Esophagus squamous epithelium (tissue), 5 donors: ENCODE measurements around the gene NAGS. TPM values are rescaled to one million over a fixed set of nuclear protein-coding genes. Genes with fewer than 3 reads are reported as not detected.

Source experiments
- DNase-seq: peaks from one replicate; lab custom pipeline; 2025; lab: John Stamatoyannopoulos, UW
- H3K27ac ChIP-seq, 4 donors: fragments of 200-600 bp; sonication (generic); one replicate each; pipeline ENCODE4 v1.5.1; 2016 to 2019; ENCODE audit warnings: mild to moderate bottlenecking in 1 of 4
- H3K27me3 ChIP-seq, 4 donors: fragments of 200-600 bp; sonication (generic); 1 replicate in 3 of 4; 2 replicates in 1 of 4; pipeline versions ENCODE4 v1.5.1 to v1.6.0; 2017 to 2021; ENCODE audit warnings: antibody characterized with exemption in 1 of 4
- H3K36me3 ChIP-seq, 3 donors: fragments of 200-600 bp; sonication (generic); one replicate each; pipeline ENCODE4 v1.5.1; 2016 to 2019
- H3K4me1 ChIP-seq, 3 donors: fragments of 200-600 bp; sonication (generic); one replicate each; pipeline ENCODE4 v1.5.1; 2017 to 2019
- H3K4me3 ChIP-seq, 4 donors: fragments of 200-600 bp; sonication (generic); 1 replicate in 3 of 4; 2 replicates in 1 of 4; pipeline ENCODE4 v1.5.1; 2016 to 2019; ENCODE audit warnings: mild to moderate bottlenecking in 2 of 4, moderate library complexity in 1 of 4
- H3K9me3 ChIP-seq, 3 donors: fragments of 200-600 bp; sonication (generic); one replicate each; pipeline ENCODE4 v1.5.1; 2016 to 2019
- POLR2A ChIP-seq, 4 donors: fragments of 450-650 bp; IDR thresholded peaks; one replicate each; pipeline ENCODE4 v1.6.1; 2017; ENCODE audit warnings: antibody characterized with exemption in 4 of 4, mild to moderate bottlenecking in 4 of 4, moderate library complexity in 3 of 4
- WGBS, 2 donors: methylation state at CpG; one replicate each; pipeline ENCODE4 v1.1.5; 2018; 5-methylcytosine and 5-hydroxymethylcytosine counted together
- intact Hi-C: fragments of 100-400 bp; cut with DNase I; formaldehyde crosslinking; loops from one replicate; pipeline ENCODE4 v1.15.0; 2022
- small RNA-seq, 4 donors: library from RNA; depleted of rRNA; stranded (forward); fragments of <200 nt; gene quantifications; one replicate each; pipeline ENCODE3, GENCODE V24; 2016
- total RNA-seq, 4 donors: library from RNA; depleted of rRNA; stranded (reverse); fragments of >200 nt; gene quantifications; one replicate each; pipeline ENCODE4 v1.1.0, GENCODE V29; 2016
- TF ChIP-seq, protein P1 (sequence below), 6 experiments: fragments of 450-650 bp in 4 of 6; fragments of 200-600 bp in 2 of 6; sonication (generic) in 2 of 6; IDR thresholded peaks; one replicate each; pipeline ENCODE4 v1.5.1; 2016 to 2019; ENCODE audit warnings: antibody characterized with exemption in 6 of 6, mild to moderate bottlenecking in 4 of 6, moderate library complexity in 4 of 6
- donor health status: DM: yes; HTN: yes; CAD: no.

NAGS gene
- total RNA-seq, 4 donors from 2014 or later, result 0.64 to 2.7 (median 2.1) TPM

DNA sequence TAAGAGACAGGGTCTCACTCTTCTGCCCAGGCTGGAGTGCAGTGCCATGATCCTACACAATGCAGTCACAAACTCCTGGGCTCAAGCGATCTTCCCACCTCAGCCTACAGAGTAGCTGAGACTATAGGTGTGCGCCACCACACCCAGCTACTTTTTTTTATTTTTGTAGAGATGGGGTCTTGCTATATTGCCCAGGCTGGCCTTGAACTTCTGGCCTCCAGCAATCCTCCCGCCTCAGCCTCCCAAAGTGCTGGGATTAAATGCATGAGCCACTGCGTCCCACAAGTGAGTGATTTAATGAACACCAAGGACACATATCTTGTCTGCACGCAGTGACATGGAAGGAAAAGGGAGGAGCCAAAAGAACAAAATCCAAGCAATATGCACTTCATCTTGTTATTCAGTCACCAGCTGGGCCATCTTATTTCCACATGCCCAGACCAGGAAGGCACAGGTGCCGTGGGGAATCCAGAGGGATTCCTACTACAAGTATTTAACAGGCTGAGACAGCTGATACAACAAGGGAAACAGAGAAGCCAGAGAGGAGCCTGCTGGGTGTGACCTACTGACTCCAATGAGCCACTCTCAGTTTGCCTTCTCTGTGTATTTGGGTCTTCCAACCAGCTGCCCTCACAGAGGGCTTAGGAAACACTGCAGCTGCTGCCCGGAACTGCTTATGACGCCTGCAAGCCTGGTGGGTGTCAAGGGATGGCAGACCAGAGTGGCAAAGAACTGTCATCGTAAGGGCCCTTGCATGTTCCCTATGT lies 45.1 kb downstream of the NAGS start:
- no peak for DNase-seq
- no peak overlapping the region for H3K27ac ChIP-seq
- H3K4me1 ChIP-seq, result peaks cover 0 to 14% (median 6%) of the 10 kb centered on the region in 3 donors
- TF ChIP-seq POLR2A (IDR thresholded peaks at IDR 0.05), result no peak
- TF ChIP-seq, protein P1, sequence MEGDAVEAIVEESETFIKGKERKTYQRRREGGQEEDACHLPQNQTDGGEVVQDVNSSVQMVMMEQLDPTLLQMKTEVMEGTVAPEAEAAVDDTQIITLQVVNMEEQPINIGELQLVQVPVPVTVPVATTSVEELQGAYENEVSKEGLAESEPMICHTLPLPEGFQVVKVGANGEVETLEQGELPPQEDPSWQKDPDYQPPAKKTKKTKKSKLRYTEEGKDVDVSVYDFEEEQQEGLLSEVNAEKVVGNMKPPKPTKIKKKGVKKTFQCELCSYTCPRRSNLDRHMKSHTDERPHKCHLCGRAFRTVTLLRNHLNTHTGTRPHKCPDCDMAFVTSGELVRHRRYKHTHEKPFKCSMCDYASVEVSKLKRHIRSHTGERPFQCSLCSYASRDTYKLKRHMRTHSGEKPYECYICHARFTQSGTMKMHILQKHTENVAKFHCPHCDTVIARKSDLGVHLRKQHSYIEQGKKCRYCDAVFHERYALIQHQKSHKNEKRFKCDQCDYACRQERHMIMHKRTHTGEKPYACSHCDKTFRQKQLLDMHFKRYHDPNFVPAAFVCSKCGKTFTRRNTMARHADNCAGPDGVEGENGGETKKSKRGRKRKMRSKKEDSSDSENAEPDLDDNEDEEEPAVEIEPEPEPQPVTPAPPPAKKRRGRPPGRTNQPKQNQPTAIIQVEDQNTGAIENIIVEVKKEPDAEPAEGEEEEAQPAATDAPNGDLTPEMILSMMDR (IDR thresholded peaks at IDR 0.05), result no peak
- H3K4me3 ChIP-seq, result no peak overlapping the region
- no peaks in the 10 kb centered on the region for H3K9me3 ChIP-seq
- intact Hi-C loops, result no loop called here
- H3K27me3 ChIP-seq, result no peaks in the 10 kb centered on the region
- 91 to 96% methylated on average over 9 of the region's 9 CpGs for WGBS, 2 donors
- H3K36me3 ChIP-seq, result peaks cover 0 to 84% (median 36%) of the 10 kb centered on the region in 3 donors

DNA sequence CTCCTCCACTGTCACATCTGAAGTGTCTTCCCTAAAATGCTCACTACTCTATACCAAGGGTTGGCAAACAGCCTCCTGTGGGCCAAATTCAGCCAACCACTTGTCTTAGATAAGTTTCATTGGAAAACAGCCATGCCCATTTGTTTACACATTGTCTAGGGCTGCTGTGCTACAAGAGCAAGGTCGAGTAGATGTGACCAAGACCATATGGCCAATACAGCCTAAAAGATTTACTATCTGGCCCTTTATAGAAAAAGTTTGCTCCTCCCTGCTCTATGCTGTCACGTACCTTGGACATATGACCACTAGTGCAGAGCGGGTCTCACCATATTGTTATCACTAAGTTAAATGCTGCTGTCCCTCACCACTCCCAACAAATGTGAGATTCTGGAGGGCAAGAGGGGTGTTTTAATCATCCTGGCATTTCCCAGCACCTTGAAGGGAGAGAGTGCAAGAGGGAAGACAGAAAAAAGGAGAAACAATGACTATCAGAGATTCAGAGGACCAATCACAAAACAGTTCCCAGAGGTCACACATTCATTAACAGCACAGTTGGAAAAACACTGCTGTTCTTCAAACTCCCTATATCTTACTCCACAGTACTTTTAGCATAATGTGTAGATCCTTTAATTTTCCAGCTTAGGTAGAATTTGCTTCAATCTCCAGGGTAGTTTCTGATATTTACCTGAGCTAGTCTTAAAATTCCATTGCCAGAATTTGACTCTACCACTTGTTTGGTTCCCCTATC lies 48.9 kb downstream of the NAGS start:
- 62 to 73% methylated on average over 3 of the region's 3 CpGs for WGBS, 2 donors
- no peak for DNase-seq
- Histone ChIP-seq H3K9me3 (no peaks in the 10 kb centered on the region), H3K27me3 (no peaks in the 10 kb centered on the region), H3K27ac (no peak overlapping the region), H3K4me1 (peaks cover 0 to 7% (median 0%) of the 10 kb centered on the region in 3 donors), H3K36me3 (peaks cover 0 to 99% (median 36%) of the 10 kb centered on the region in 3 donors), H3K4me3 (no peak overlapping the region)
- intact Hi-C loops, result no loop called here
- TF ChIP-seq, protein P1 (IDR thresholded peaks at IDR 0.05), result no peak
- TF ChIP-seq POLR2A (IDR thresholded peaks at IDR 0.05), result no peak

Small RNA genes lying within 50 kb of the gene (small RNA-seq; reads per million reads assigned to genes)
- 0 reads per million in 4 donors for gene RF00012

Other genes starting within 250 kb of the NAGS start
- gene SOST, start 245.8 kb upstream of the NAGS start, total RNA-seq, result under 1 TPM in 1 of 4 donors, not detected in 3; 0.49 TPM
- gene DUSP3, start 225.6 kb upstream of the NAGS start, total RNA-seq, result 10 to 100 TPM; 33.7 to 58.4 (median 36.8) TPM
- under 1 TPM in 1 of 4 donors, not detected in 3; 0.13 TPM for gene CFAP97D1, start 224.2 kb upstream of the NAGS start, total RNA-seq
- 10 to 100 TPM in 1 of 4 donors, 1 to 10 TPM in 3; 5.9 to 15.8 (median 9.0) TPM for gene MPP3, start 171.5 kb upstream of the NAGS start, total RNA-seq
- gene CD300LG, start 157.4 kb upstream of the NAGS start, total RNA-seq, result 1 to 10 TPM in 2 of 4 donors, under 1 TPM in 2; 0.30 to 2.3 (median 0.94) TPM
- 1 to 10 TPM in 1 of 4 donors, under 1 TPM in 3; 0.18 to 3.6 (median 0.54) TPM for gene MPP2, start 97.1 kb upstream of the NAGS start, total RNA-seq
- not detected for gene PPY, start 62.1 kb upstream of the NAGS start, total RNA-seq
- not detected for gene PYY, start 50.7 kb upstream of the NAGS start, total RNA-seq
- 10 to 100 TPM; 20.6 to 40.8 (median 34.1) TPM for gene TMEM101, start 10.3 kb downstream of the NAGS start, total RNA-seq
- gene LSM12, start 62.0 kb downstream of the NAGS start, total RNA-seq, result 10 to 100 TPM; 27.3 to 44.3 (median 36.9) TPM
- gene G6PC3, start 66.1 kb downstream of the NAGS start, total RNA-seq, result 10 to 100 TPM; 10.3 to 23.3 (median 17.2) TPM
- 100 to 1,000 TPM in 1 of 4 donors, 10 to 100 TPM in 3; 31.1 to 135 (median 68.0) TPM for gene HDAC5, start 119.0 kb downstream of the NAGS start, total RNA-seq
- 1 to 10 TPM; 1.9 to 4.7 (median 4.0) TPM for gene HROB, start 137.3 kb downstream of the NAGS start, total RNA-seq
- under 1 TPM in 1 of 4 donors, not detected in 3; 0.11 TPM for gene ASB16, start 166.1 kb downstream of the NAGS start, total RNA-seq
- 10 to 100 TPM; 14.6 to 25.5 (median 21.6) TPM for gene TMUB2, start 182.3 kb downstream of the NAGS start, total RNA-seq
- gene ATXN7L3, start 195.3 kb downstream of the NAGS start, total RNA-seq, result 10 to 100 TPM; 37.7 to 47.3 (median 44.0) TPM
- 10 to 100 TPM; 38.9 to 57.4 (median 51.0) TPM for gene UBTF, start 215.1 kb downstream of the NAGS start, total RNA-seq